ENCODE measurements around the gene COP1.
"Not testable (repeated sequence)": the region's sequence is repeated elsewhere in the genome, so short reads cannot be mapped to it uniquely, and the experiment has no call there.

COP1 gene

GRCh38 chr1:176122282-176122681 is 84.8 kb downstream of the COP1 start:
- DNase-seq (ENCODE audit: low read depth), result no peak

- DNase-seq (ENCODE audit: low read depth), result no peak
These were observed 87.5 kb downstream of the COP1 start for GRCh38 chr1:176119549-176119948.

GRCh38 chr1:176118985-176119384 is 88.1 kb downstream of the COP1 start:
- DNase-seq (ENCODE audit: low read depth), result no peak

GRCh38 chr1:176111835-176112234 is 95.3 kb downstream of the COP1 start:
- DNase-seq (ENCODE audit: low read depth), result no peak

DNA sequence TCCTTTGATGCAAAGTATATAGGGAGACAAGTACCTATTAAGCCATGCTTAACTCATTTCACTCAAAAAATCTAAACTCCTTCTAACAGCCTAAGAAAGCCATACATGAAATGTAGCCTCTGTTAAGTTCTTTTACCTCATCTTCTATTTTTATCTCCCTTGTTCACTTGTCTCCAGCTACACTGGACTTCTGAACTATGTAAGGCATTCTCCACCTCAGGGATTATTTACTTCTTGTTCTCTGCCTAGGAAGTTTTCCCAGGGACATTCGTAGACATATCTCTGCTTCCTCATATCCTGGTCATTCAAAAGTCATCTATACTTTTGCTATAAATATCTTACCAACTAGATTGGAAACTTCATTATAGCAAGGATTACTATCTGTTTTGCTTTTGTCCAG is 96.9 kb downstream of the COP1 start:
- DNase-seq (ENCODE audit: low read depth), result no peak

GRCh38 chr1:176102768-176103350 is 104.2 kb downstream of the COP1 start:
- DNase-seq (ENCODE audit: low read depth), result peak; percentile 31

GRCh38 chr1:176101951-176102642 is 105.0 kb downstream of the COP1 start:
- peak; percentile 23 for DNase-seq (ENCODE audit: low read depth)

DNA sequence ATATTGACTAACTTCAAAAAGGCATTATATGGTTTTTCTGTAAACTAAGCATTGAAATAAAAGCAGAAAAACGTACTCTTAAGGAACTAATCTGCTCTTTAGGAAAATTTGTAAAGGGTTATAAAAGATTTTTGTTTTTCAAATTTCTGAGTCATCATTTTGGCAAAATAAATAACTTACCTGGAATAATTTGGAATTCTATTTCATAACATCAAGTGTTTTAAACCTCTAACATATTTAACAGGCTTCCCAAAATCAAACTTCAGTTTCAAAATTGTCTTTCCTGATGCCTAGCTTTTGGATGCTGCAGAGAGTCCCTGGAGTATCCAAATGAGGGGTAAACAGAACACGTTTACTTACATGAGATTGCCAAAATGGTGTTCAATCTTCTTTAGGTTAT is 108.5 kb downstream of the COP1 start:
- DNase-seq (ENCODE audit: low read depth), result no peak

- no peak for DNase-seq (ENCODE audit: low read depth)
These were observed 111.1 kb downstream of the COP1 start for GRCh38 chr1:176096015-176096414.

- DNase-seq (ENCODE audit: low read depth), result no peak
These were observed 116.3 kb downstream of the COP1 start for GRCh38 chr1:176090766-176091165.

DNA sequence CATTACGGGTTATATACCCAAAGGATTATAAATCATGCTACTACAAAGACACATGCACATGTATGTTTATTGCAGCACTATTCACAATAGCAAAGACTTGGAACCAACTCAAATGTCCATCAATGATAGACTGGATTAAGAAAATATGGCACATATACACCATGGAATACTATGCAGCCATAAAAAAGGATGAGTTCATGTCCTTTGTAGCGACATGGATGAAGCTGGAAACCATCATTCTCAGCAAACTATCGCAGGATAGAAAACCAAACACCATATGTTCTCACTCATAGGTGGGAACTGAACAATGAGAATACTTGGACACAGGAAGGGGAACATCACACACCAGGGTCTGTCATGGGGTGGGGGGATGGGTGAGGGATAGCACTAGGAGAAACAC is 119.3 kb downstream of the COP1 start:
- DNase-seq (ENCODE audit: low read depth), result not testable (repeated sequence)

GRCh38 chr1:176073524-176074157 is 133.4 kb downstream of the COP1 start:
- DNase-seq (ENCODE audit: low read depth), result peak; percentile 39

DNA sequence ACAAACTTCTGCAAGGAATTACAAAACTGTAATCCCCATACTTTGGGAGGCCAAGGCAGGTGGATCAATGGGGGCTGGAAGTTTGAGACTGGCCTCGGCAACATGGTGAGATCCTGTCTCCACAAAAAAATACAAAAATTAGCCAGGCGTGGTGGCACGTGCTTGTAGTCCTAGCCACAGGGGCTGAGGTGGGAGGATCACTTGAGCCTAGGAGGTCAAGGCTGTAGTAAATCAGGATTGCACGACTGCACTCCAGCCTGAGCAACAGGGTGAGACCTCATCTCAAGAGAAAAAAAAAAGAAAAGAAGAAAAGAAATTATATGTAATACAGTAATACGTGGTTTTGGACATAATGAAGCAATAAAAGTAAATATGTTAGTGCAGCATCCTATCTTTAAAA is 138.2 kb downstream of the COP1 start:
- DNase-seq (ENCODE audit: low read depth), result no peak

DNA sequence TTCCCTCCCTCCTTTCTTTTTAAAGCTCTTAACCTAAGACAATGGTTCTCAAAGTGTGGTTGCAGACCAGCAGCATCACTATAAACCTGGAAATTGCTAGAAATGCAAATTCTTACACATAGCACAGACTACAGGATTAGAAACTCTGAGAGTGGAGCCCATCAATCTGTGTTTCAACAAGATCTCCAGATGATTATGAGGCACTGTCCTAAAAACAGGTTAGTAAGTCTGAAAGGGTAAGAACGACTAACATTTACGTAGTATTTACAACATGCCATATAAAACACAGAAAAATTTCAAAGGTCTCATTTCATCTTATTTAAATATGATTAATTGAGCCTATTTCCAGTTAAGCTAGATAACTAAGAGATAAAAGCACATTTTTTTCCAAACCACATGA is 138.8 kb downstream of the COP1 start:
- DNase-seq (ENCODE audit: low read depth), result no peak

DNA sequence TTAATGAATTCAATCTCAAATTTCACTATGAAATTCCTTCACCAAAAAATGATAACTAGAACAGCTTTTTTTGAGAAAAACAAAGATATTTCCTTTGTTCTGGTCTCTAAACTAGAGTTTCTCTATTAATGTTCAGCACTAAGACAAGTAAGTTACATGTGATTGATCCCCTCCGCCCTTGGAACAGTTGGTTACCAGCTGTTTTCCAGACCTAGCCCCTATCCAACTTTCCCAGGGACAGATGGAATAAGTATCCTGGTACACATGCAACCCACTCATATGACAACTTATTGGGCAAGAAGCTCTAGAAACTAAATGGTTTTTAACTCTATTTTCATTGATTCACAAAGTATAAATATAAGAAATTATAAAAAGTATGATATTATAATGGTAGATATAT is 140.4 kb downstream of the COP1 start:
- DNase-seq (ENCODE audit: low read depth), result no peak

GRCh38 chr1:176058686-176059085 is 148.4 kb downstream of the COP1 start:
- DNase-seq (ENCODE audit: low read depth), result no peak

DNA sequence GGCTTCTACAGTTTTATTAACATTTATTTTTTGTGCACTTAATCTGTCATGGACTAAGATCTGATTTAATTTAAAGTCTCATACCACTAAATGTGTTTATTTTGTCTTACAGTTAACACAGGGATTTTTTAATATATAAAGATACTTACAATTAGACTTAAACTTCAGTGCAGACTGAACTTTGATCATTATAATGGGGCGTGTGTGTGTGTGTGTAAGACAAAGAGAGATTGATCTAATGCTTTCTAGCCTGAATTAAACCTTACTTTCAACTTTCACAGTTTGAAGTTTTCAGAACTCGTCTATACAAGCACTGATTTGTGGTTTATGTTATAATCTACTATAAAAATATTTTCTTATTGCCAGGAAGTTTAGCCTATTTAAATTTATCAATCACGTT is 150.8 kb downstream of the COP1 start:
- no peak for DNase-seq (ENCODE audit: low read depth)

DNA sequence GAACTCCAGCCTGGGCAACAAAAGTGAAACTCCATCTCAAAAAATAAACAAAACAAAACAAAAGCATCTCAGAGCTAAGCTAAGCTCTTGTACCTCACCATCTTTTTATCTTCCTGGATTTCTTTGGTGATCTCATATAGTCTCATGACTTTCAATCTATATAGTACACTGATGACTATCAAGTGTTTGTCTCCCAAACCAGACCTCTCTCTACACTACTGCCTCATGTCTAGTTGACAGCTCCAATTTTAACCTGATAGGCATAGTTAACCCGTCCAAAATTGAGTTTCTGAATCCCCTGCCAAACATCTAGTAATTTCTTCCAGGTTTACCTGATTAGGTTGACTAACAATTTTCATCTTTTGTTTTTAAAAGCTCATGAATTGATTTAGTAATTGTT is 151.7 kb downstream of the COP1 start:
- DNase-seq (ENCODE audit: low read depth), result no peak

DNA sequence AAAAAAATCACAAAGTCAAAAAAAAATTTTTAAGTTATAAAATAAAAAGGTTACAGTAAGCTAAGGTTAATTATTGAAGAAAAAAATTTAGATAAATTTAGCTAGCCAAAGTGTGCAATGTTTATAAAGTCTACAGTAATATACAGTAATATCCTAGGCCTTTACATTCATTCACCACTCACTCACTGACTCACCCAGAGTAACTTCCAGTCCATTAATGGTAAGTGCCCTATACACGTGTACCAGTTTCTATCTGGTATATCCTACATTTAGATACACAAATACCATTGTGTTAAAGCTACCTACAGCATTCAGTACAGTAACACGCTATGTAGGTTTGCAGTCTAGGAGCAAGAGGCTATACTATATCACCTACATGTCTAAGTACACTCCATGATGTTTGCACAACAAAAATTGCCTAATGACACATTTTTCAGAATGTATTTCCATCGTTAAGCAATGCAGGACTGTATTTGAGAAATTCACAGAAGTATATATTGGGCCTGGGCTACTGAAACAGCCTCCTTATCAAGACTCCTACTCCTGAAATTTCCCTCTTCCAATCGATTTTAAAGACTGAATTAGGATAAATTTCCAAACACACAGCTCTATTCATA is 155.1 kb downstream of the COP1 start:
- DNase-seq (ENCODE audit: low read depth), result no peak

DNA sequence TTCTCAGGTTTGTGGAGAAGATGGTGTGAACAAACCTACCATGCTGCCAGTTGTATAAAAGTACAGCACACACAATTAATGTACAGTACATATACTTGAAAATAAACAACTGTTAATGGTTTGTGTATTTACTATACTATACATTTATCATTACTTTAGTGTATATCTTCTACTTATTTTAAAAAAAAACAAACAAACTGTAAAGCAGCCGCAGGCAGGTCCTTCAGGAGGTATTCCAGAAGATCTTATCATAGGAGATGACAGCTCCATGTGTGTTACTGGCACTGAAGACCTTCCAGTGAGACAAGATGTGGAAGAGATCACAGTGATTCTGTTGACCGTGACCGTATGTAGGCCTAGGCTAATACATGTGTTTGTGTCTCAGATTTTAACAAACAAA is 155.7 kb downstream of the COP1 start:
- no peak for DNase-seq (ENCODE audit: low read depth)

DNA sequence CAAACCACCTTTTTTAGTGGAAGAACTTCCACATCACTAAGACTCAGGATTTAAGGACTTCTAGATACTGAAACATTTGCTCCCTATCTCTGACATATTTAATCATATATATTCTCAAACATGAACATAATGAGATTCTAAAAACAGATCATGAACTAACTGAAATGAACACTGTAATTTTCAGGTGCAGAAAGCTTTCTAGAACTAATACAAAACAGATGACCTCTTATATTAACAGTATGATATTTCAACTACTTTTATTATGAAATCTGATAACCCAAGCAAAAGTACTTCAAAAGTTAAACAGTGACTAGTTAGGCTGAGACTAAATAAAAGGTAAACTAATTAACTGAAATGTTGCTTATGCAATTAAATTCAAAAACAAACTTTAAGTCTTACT is 157.5 kb downstream of the COP1 start:
- no peak for DNase-seq (ENCODE audit: low read depth)

- no peak for DNase-seq (ENCODE audit: low read depth)
These were observed 160.2 kb downstream of the COP1 start for GRCh38 chr1:176046926-176047325.

DNA sequence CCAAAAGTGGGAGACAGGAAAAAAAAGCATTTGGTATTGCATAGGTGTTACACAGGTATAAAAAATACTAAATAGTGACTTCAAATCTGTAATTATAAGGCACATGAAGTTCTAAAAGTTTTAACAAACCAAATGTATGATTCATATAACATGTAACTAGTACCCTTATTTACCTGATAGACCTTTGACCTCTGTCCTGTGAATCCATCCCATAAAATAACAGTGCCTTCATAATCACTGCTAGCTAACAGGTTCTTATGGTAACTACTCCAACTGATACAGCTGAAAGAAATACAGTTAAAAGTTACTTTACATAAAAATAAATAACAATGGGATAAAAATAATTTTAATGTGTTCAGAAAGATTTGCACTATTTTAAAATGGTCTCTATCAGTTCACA is 163.5 kb downstream of the COP1 start:
- DNase-seq (ENCODE audit: low read depth), result no peak
